HEK293T (cell line): ENCODE measurements around the gene SKAP2.

Experiments
- CTCF ChIA-PET: fragments of 350-600 bp; formaldehyde crosslinking; extraction: SDS; loops from one replicate; lab custom pipeline; 2021; ENCODE audit warnings: antibody characterized with exemption, inconsistent platforms; lab: Yijun Ruan, JAX
- POLR2A ChIA-PET: fragments of 350-600 bp; formaldehyde crosslinking; extraction: SDS; loops from one replicate; lab custom pipeline; 2020; ENCODE audit warnings: antibody characterized with exemption, inconsistent platforms; lab: Yijun Ruan, JAX
- DNase-seq: peaks from one replicate; pipeline ENCODE4 v3.0.0; 2012; ENCODE audit warnings: mixed read lengths; ENCODE audit errors: extremely low spot score
- ARNT ChIP-seq: fragments of 450-650 bp; IDR thresholded peaks from 2 replicates; pipeline ENCODE4 v1.6.1; 2017; ENCODE audit warnings: mild to moderate bottlenecking
- BHLHE40 ChIP-seq: fragments of 450-650 bp; IDR thresholded peaks from 2 replicates; pipeline ENCODE4 v1.6.1; 2016; ENCODE audit warnings: mild to moderate bottlenecking, moderate library complexity, borderline replicate concordance
- CTBP1 ChIP-seq: fragments of 450-650 bp; IDR thresholded peaks from 2 replicates; pipeline ENCODE4 v1.6.1; 2016; ENCODE audit warnings: borderline replicate concordance
- ELF4 ChIP-seq: fragments of 450-650 bp; IDR thresholded peaks from 2 replicates; pipeline ENCODE4 v1.6.1; 2017; ENCODE audit warnings: antibody characterized with exemption
- FOXA1 ChIP-seq: fragments of 450-650 bp; IDR thresholded peaks from 2 replicates; pipeline ENCODE4 v1.6.1; 2016; ENCODE audit warnings: mild to moderate bottlenecking
- FOXK2 ChIP-seq: fragments of 450-650 bp; IDR thresholded peaks from 2 replicates; pipeline ENCODE4 v1.6.1; 2016; ENCODE audit warnings: mild to moderate bottlenecking
- FOXM1 ChIP-seq: fragments of 450-650 bp; IDR thresholded peaks from 2 replicates; pipeline ENCODE4 v1.6.1; 2017; ENCODE audit warnings: mild to moderate bottlenecking, borderline replicate concordance
- HDGF ChIP-seq: fragments of 450-650 bp; IDR thresholded peaks from 2 replicates; pipeline ENCODE4 v1.6.1; 2017; ENCODE audit warnings: antibody characterized with exemption, borderline replicate concordance
- L3MBTL2 ChIP-seq: fragments of 450-650 bp; conservative IDR thresholded peaks from 2 replicates; pipeline ENCODE4 v1.6.1; 2016; ENCODE audit warnings: mild to moderate bottlenecking
- LEF1 ChIP-seq: fragments of 450-650 bp; IDR thresholded peaks from 2 replicates; pipeline ENCODE4 v1.6.1; 2017; ENCODE audit warnings: mild to moderate bottlenecking, borderline replicate concordance
- NFRKB ChIP-seq: fragments of 450-650 bp; IDR thresholded peaks from 2 replicates; pipeline ENCODE4 v1.6.1; 2016; ENCODE audit warnings: mild to moderate bottlenecking, moderate library complexity
- SP1 ChIP-seq: fragments of 450-650 bp; IDR thresholded peaks from 2 replicates; pipeline ENCODE4 v1.6.1; 2017
- SUZ12 ChIP-seq: fragments of 450-650 bp; IDR thresholded peaks from 2 replicates; pipeline ENCODE4 v1.6.1; 2016; ENCODE audit warnings: mild to moderate bottlenecking
- TARDBP ChIP-seq: fragments of 450-650 bp; IDR thresholded peaks from 2 replicates; pipeline ENCODE4 v1.6.1; 2016
- ZNF384 ChIP-seq: fragments of 450-650 bp; IDR thresholded peaks from 2 replicates; pipeline ENCODE4 v1.6.1; 2016
- TF ChIP-seq, protein P1 (sequence below): fragments of 450-650 bp; IDR thresholded peaks from 2 replicates; pipeline ENCODE4 v1.6.1; 2016

Gene SKAP2

DNA sequence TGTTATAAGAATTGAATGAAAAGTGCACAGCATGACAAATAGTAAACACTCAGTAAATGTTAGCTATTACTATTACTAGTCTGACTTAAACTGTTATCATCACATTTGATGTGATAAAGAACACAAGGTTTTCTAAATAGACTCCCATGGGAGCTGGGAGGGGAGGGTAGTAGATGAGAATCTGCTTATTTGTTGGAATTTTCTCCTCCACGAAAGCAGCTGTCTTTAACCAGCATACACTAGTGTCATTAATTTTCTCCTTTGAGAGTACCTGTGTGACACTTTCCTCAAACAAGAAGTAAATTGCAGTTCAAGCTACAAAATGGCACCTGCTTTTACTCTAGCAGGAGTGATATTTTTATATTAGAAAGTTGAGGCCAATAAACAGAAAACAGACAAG, 200.1 kb downstream of the SKAP2 start:
- no peak for DNase-seq
- ChIA-PET POLR2A (no interaction called here), CTCF (interaction anchor here (0.7 to 1.6 kb wide), 3 partner anchors 9 to 294 kb away, joined by 3 to 11 read pairs (median 6); no protein-coding TSS in a partner anchor)
- no peak for TF ChIP-seq BHLHE40
- no peak for TF ChIP-seq L3MBTL2
- no peak for TF ChIP-seq CTBP1
- no peak for TF ChIP-seq SP1
- TF ChIP-seq ARNT: no peak
- no peak for TF ChIP-seq FOXA1
- TF ChIP-seq FOXM1: no peak
- TF ChIP-seq ZNF384: no peak
- TF ChIP-seq NFRKB: no peak
- TF ChIP-seq LEF1: no peak
- TF ChIP-seq HDGF: no peak

DNA sequence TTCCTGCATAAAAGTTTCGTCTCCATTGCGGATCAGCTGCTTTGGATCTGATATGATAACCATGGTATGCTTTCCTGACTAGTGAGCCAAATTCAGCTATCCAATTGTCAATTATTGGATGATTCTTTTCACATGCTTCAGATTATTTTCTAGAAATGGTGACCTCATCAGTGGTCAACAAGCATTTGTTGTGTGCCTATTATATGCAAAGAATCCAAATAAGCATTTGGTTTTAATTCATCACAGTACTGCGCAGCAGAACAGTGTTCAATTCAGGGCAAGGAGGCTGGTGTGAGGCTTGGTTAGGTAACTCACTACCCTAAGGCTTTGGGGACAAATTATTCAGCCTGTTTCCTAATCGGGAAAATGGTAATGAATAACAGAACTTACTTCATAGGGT, 200.5 kb downstream of the SKAP2 start:
- ChIA-PET CTCF (interaction anchor here (0.7 kb wide), 2 partner anchors 9 to 44 kb away, joined by 3 to 6 read pairs; no protein-coding TSS in a partner anchor), POLR2A (no interaction called here)
- TF ChIP-seq LEF1 (no peak), TARDBP (no peak), FOXK2 (no peak), SP1 (no peak), CTBP1 (no peak), L3MBTL2 (no peak), HDGF (no peak), NFRKB (no peak), FOXM1 (no peak), ZNF384 (no peak), ARNT (no peak)
- TF ChIP-seq, protein P1, sequence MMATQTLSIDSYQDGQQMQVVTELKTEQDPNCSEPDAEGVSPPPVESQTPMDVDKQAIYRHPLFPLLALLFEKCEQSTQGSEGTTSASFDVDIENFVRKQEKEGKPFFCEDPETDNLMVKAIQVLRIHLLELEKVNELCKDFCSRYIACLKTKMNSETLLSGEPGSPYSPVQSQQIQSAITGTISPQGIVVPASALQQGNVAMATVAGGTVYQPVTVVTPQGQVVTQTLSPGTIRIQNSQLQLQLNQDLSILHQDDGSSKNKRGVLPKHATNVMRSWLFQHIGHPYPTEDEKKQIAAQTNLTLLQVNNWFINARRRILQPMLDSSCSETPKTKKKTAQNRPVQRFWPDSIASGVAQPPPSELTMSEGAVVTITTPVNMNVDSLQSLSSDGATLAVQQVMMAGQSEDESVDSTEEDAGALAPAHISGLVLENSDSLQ: no peak

DNA sequence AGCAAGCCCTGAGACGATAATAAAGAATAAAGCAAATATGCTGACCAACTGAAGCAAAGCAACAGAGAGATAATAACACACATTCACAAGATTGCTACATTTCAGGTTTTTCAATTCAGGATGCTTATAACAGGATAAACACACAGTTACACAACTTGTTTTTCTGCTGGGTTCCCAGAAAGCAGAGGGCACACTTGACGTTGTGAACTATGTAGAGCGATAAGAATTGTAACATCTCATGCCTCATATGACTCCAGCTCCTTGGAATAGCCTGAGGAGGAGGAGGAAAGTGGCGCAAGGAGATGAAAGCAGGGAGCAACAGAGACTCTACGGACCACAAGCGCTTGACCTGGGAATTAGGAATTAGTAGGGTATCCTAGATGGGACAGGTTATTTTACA, 201.7 kb downstream of the SKAP2 start:
- DNase-seq: no peak
- CTCF ChIA-PET: no interaction called here
- POLR2A ChIA-PET: no interaction called here
- TF ChIP-seq, protein P1: no peak
- no peak for TF ChIP-seq NFRKB
- TF ChIP-seq BHLHE40: no peak
- TF ChIP-seq TARDBP: no peak
- no peak for TF ChIP-seq ARNT
- TF ChIP-seq FOXA1: no peak
- no peak for TF ChIP-seq L3MBTL2
- TF ChIP-seq SUZ12: no peak
- TF ChIP-seq FOXM1: no peak
- no peak for TF ChIP-seq CTBP1
- no peak for TF ChIP-seq ZNF384
- TF ChIP-seq SP1: no peak

More for the DNA sequence above, 200.5 kb downstream of the SKAP2 start:
- DNase-seq: no peak

DNA sequence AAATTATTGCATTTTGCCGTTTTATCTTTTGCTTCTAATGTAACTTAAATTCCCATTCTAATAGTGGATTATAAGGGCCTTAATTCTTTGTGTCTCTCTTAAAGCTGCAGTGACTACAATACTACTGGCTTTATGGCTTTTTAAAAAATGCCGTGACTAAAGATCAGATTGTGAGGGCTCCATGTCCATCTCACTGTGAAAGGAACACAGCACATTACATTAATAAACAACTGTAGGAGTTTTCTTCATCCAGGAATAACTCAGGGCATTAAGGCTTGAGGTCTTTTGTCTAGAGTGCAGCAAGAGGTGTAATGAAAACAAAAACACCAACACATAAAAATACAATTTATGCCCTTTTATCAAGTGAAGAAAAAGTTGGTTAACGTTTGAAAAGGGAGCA, 205.3 kb downstream of the SKAP2 start:
- POLR2A ChIA-PET: interaction anchor here (0.6 kb wide), 1 partner anchor 507 kb away, joined by 3 read pairs; the partner anchor contains the start of gene NFE2L3

DNA sequence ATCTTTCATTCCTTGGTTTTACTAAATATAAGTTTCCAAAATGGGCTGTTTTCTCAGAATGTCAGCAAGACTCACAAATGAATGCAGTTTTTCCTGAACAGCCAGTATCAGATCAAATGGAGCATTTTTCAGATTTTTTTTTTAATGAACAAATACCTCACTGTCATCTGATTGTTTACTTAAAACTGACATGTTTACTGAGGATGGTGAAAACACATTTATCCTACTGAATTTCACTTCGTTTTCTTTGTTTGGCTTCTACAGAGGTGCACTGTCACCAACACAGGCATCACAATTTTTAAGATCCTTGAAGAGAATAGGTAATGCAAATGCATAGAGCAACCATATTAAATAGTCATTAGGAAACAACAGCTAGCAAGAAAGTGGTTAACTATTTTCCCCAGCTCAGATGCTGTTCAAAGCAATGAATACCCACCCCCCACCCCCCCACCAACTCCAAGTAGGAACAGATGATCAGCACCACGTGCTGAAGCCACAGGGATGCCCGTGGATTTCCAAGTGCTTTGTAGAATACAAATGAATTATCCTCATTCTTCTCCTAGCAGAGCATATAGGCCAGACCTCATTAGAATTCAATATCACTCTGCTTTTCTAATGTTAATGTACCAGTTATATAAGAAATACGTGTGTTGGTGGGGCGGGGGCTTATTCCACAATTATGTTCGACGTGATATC, 205.9 kb downstream of the SKAP2 start:
- no peak for DNase-seq
- TF ChIP-seq ZNF384 (no peak), ARNT (no peak), FOXK2 (no peak), CTBP1 (no peak), LEF1 (no peak), HDGF (no peak), NFRKB (no peak), ELF4 (no peak), L3MBTL2 (no peak), FOXA1 (no peak), BHLHE40 (no peak), FOXM1 (no peak), SP1 (no peak), TARDBP (no peak), SUZ12 (no peak)
- TF ChIP-seq, protein P1: no peak
- ChIA-PET CTCF (interaction anchor here (1.0 kb wide), 2 partner anchors 289 kb away, joined by 3 read pairs; no protein-coding TSS in a partner anchor), POLR2A (interaction anchor here (0.6 kb wide), 1 partner anchor 506 kb away, joined by 3 read pairs; the partner anchor contains the start of gene NFE2L3)

More for the DNA sequence above, 205.3 kb downstream of the SKAP2 start:
- TF ChIP-seq ARNT (no peak), FOXK2 (0 out of 2 replicates have a peak, but pooled peaks have one; percentile 35), L3MBTL2 (no peak), CTBP1 (no peak), BHLHE40 (no peak), NFRKB (no peak), ZNF384 (no peak)
- CTCF ChIA-PET: interaction anchor here (0.8 to 1.0 kb wide), 2 partner anchors 289 to 502 kb away, joined by 3 read pairs; no protein-coding TSS in a partner anchor
- DNase-seq: no peak
